C4-2B (cell line): ENCODE measurements around the gene JUND.

Source experiments
- CTCF ChIP-seq: fragments of 450-650 bp; conservative IDR thresholded peaks from 2 replicates; pipeline ENCODE4 v1.5.1; 2017; ENCODE audit warnings: mild to moderate bottlenecking
- ZFX ChIP-seq: fragments of 450-650 bp; IDR thresholded peaks from 2 replicates; pipeline ENCODE4 v1.6.1; 2017

- TF ChIP-seq CTCF (no peak), ZFX (no peak)
Observed at GRCh38 chr19:18308051-18308947, 26.9 kb upstream of the JUND start.
